Measurements from ENCODE around the gene STMN3.

GRCh38 chr20:63641792-63642523 lies 11.3 kb downstream of the STMN3 start:
- no peak for TF ChIP-seq POLR2A (IDR thresholded peaks at IDR 0.05)
- TF ChIP-seq, protein P1, sequence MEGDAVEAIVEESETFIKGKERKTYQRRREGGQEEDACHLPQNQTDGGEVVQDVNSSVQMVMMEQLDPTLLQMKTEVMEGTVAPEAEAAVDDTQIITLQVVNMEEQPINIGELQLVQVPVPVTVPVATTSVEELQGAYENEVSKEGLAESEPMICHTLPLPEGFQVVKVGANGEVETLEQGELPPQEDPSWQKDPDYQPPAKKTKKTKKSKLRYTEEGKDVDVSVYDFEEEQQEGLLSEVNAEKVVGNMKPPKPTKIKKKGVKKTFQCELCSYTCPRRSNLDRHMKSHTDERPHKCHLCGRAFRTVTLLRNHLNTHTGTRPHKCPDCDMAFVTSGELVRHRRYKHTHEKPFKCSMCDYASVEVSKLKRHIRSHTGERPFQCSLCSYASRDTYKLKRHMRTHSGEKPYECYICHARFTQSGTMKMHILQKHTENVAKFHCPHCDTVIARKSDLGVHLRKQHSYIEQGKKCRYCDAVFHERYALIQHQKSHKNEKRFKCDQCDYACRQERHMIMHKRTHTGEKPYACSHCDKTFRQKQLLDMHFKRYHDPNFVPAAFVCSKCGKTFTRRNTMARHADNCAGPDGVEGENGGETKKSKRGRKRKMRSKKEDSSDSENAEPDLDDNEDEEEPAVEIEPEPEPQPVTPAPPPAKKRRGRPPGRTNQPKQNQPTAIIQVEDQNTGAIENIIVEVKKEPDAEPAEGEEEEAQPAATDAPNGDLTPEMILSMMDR (IDR thresholded peaks at IDR 0.05): peak in 1 of 3 donors; percentile 12

Measured in lower leg skin (tissue), 3 donors.